ENCODE data around the gene RYR3. TPM values are rescaled to one million over a fixed set of nuclear protein-coding genes. Genes with fewer than 3 reads are reported as not detected.

RYR3 gene
- total and polyA plus RNA-seq, 4 donors = 0.09 to 1.4 (median 0.47) TPM

GRCh38 chr15:33844597-33844996, 533.8 kb downstream of the RYR3 start:
- Histone ChIP-seq H3K9me3 (ENCODE audit: control insufficient read depth in 4 of 4, insufficient read depth in 3 of 4, low read length in 3 of 4) (no peaks in the 10 kb centered on the region), H3K4me3 (no peak overlapping the region), H3K27ac (ENCODE audit: low read depth in 1 of 2, low read length in 1 of 2) (no peak overlapping the region), H3K27me3 (ENCODE audit: control insufficient read depth in 3 of 3, insufficient read depth in 3 of 3, low read length in 2 of 3) (no peaks in the 10 kb centered on the region), H3K4me1 (ENCODE audit: control insufficient read depth in 5 of 5, insufficient read depth in 5 of 5, low read length in 5 of 5) (no peaks in the 10 kb centered on the region), H3K36me3 (ENCODE audit: control insufficient read depth in 4 of 4, insufficient read depth in 4 of 4, low read length in 4 of 4) (no peaks in the 10 kb centered on the region), H3K9ac (ENCODE audit: insufficient read depth in 1 of 2, low read length in 2 of 2) (no peak overlapping the region)
- ATAC-seq (ENCODE audit: insufficient read depth, low FRiP score) (no peak), DNase-seq (no peak)
- 89 to 94% methylated on average over 4 of the region's 4 CpGs for WGBS, 2 donors
- TF ChIP-seq CTCF (IDR thresholded peaks at IDR 0.05; ENCODE audit: control extremely low read depth, extremely low read depth) = no peak

DNA sequence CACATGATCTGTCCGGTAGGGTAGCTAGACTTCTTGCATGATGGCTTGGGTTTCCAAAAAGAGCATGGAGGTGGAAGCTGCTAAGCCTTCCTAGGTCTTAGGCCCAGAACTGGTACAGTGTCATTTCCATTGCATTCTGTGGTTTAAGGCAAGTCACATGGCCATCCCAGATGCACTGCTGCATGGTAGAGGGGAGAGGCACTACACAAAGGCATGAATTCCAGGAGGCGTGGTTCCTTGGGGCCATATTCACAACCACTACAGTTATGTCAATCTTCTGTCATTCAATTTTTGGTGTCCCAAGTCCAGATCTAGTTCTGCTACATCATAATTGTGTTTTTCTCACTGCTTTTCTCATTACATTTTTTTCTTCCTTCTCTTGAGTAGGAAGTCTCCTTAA, 535.4 kb downstream of the RYR3 start:
- Histone ChIP-seq H3K4me1 (ENCODE audit: control insufficient read depth in 5 of 5, insufficient read depth in 5 of 5, low read length in 5 of 5) (no peaks in the 10 kb centered on the region), H3K9me3 (ENCODE audit: control insufficient read depth in 4 of 4, insufficient read depth in 3 of 4, low read length in 3 of 4) (no peaks in the 10 kb centered on the region), H3K27ac (ENCODE audit: low read depth in 1 of 2, low read length in 1 of 2) (no peak overlapping the region), H3K4me3 (no peak overlapping the region), H3K9ac (ENCODE audit: insufficient read depth in 1 of 2, low read length in 2 of 2) (no peak overlapping the region), H3K36me3 (ENCODE audit: control insufficient read depth in 4 of 4, insufficient read depth in 4 of 4, low read length in 4 of 4) (no peaks in the 10 kb centered on the region), H3K27me3 (ENCODE audit: control insufficient read depth in 3 of 3, insufficient read depth in 3 of 3, low read length in 2 of 3) (no peaks in the 10 kb centered on the region)
- 95 to 96% methylated on average over 2 of the region's 2 CpGs for WGBS, 2 donors
- TF ChIP-seq CTCF (IDR thresholded peaks at IDR 0.05; ENCODE audit: control extremely low read depth, extremely low read depth) = no peak
- DNase-seq (no peak), ATAC-seq (ENCODE audit: insufficient read depth, low FRiP score) (no peak)

GRCh38 chr15:33846862-33847261, 536.1 kb downstream of the RYR3 start:
- H3K4me3 ChIP-seq = no peak overlapping the region
- WGBS, 2 donors = 79 to 84% methylated on average over 6 of the region's 6 CpGs
- no peak for TF ChIP-seq CTCF (IDR thresholded peaks at IDR 0.05; ENCODE audit: control extremely low read depth, extremely low read depth)
- DNase-seq (no peak), ATAC-seq (ENCODE audit: insufficient read depth, low FRiP score) (no peak)
- H3K36me3 ChIP-seq (ENCODE audit: control insufficient read depth in 4 of 4, insufficient read depth in 4 of 4, low read length in 4 of 4) = no peaks in the 10 kb centered on the region
- H3K27me3 ChIP-seq (ENCODE audit: control insufficient read depth in 3 of 3, insufficient read depth in 3 of 3, low read length in 2 of 3) = no peaks in the 10 kb centered on the region
- no peaks in the 10 kb centered on the region for H3K4me1 ChIP-seq (ENCODE audit: control insufficient read depth in 5 of 5, insufficient read depth in 5 of 5, low read length in 5 of 5)
- H3K27ac ChIP-seq (ENCODE audit: low read depth in 1 of 2, low read length in 1 of 2) = no peak overlapping the region
- no peak overlapping the region for H3K9ac ChIP-seq (ENCODE audit: insufficient read depth in 1 of 2, low read length in 2 of 2)
- no peaks in the 10 kb centered on the region for H3K9me3 ChIP-seq (ENCODE audit: control insufficient read depth in 4 of 4, insufficient read depth in 3 of 4, low read length in 3 of 4)

- DNase-seq (peak in 1 of 3 donors; percentile 32), ATAC-seq (ENCODE audit: insufficient read depth, low FRiP score) (no peak)
- Histone ChIP-seq H3K27me3 (ENCODE audit: control insufficient read depth in 3 of 3, insufficient read depth in 3 of 3, low read length in 2 of 3) (no peaks in the 10 kb centered on the region), H3K9ac (ENCODE audit: insufficient read depth in 1 of 2, low read length in 2 of 2) (no peak overlapping the region), H3K4me3 (no peak overlapping the region), H3K36me3 (ENCODE audit: control insufficient read depth in 4 of 4, insufficient read depth in 4 of 4, low read length in 4 of 4) (no peaks in the 10 kb centered on the region), H3K27ac (ENCODE audit: low read depth in 1 of 2, low read length in 1 of 2) (no peak overlapping the region), H3K4me1 (ENCODE audit: control insufficient read depth in 5 of 5, insufficient read depth in 5 of 5, low read length in 5 of 5) (no peaks in the 10 kb centered on the region), H3K9me3 (ENCODE audit: control insufficient read depth in 4 of 4, insufficient read depth in 3 of 4, low read length in 3 of 4) (no peaks in the 10 kb centered on the region)
- TF ChIP-seq CTCF (IDR thresholded peaks at IDR 0.05; ENCODE audit: control extremely low read depth, extremely low read depth) = no peak
- WGBS, 2 donors = 77 to 82% methylated on average over 3 of the region's 3 CpGs
These were observed 537.2 kb downstream of the RYR3 start for GRCh38 chr15:33848011-33848410.

Measured in lung (tissue), 12 donors.